ENCODE measurements around the gene COL5A1.

COL5A1 gene

GRCh38 chr9:134700636-134701350, 59.2 kb downstream of the COL5A1 start:
- TF ChIP-seq SIN3A (IDR thresholded peaks at IDR 0.05; ENCODE audit: borderline replicate concordance, insufficient read depth, low read length) (no peak), POLR2AphosphoS5 (IDR thresholded peaks at IDR 0.05; ENCODE audit: low read depth, low read length) (no peak), REST (IDR thresholded peaks at IDR 0.05; ENCODE audit: insufficient read depth in 1 of 2, low read depth in 2 of 2, low read length in 2 of 2) (no peak), FOXP2 (optimal IDR thresholded peaks at IDR 0.05; ENCODE audit: borderline replicate concordance, extremely low read depth, extremely low read length, insufficient read depth) (no peak), TAF1 (IDR thresholded peaks at IDR 0.05; ENCODE audit: borderline replicate concordance, insufficient read depth, low read length) (no peak)

DNA sequence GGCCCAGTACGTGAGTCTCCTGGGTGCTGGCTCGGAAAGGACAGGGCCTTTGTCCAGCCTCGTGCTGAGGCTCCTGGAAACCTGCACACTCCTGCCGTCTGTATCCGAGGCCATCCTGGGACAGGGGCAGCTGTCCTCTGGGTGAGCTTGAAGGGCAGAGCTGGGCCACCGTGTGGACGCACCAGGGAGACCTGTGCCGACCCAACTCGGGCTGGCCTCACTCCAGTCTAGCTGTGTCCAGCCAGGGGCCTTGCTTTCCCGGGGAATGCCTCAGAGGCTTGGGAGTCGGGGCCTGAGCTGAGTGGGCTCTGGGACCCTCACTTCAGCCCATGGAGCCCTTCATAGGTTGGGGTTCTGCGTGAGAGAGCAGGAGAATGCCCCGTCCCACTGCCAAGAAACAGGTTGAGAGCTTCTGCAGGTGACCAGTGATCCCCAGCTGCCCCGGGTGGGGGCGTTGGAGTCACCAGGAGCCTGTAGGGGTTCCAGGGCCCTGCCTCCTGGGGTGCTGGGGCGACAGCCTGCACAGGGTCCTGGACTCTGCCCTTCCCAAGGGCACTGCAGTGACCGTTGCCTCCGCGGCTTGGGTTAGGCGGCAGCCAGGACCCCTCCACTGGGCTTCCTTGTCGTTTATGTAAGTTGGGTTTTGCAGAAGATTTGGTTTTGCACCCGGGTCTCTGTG, 60.1 kb downstream of the COL5A1 start:
- no peak for TF ChIP-seq TAF1 (IDR thresholded peaks at IDR 0.05; ENCODE audit: borderline replicate concordance, insufficient read depth, low read length)
- no peak for TF ChIP-seq POLR2AphosphoS5 (IDR thresholded peaks at IDR 0.05; ENCODE audit: low read depth, low read length)
- TF ChIP-seq FOXP2 (optimal IDR thresholded peaks at IDR 0.05; ENCODE audit: borderline replicate concordance, extremely low read depth, extremely low read length, insufficient read depth), result no peak
- TF ChIP-seq REST (IDR thresholded peaks at IDR 0.05; ENCODE audit: insufficient read depth in 1 of 2, low read depth in 2 of 2, low read length in 2 of 2), result no peak
- TF ChIP-seq SIN3A (IDR thresholded peaks at IDR 0.05; ENCODE audit: borderline replicate concordance, insufficient read depth, low read length), result no peak

DNA sequence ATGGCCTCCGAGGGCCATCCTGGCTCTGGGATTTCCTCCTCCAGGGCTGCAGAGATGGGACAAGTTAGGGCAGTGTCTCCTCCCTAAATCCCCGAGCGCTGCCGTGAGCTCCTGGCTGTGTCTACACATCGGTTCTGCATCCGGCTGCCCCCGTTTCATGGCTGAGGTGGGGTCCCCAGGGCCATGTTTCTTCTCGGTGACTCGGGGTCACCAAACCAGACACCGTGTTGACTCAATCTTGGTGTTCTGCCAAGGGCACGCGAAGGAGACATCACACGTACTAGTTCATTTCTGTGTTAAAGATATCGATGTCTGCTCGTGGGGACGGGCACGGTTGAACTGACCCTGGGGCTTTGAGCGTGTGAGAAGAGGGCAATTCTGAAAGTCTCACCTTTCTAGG, 60.7 kb downstream of the COL5A1 start:
- no peak for TF ChIP-seq FOXP2 (optimal IDR thresholded peaks at IDR 0.05; ENCODE audit: borderline replicate concordance, extremely low read depth, extremely low read length, insufficient read depth)
- no peak for TF ChIP-seq SIN3A (IDR thresholded peaks at IDR 0.05; ENCODE audit: borderline replicate concordance, insufficient read depth, low read length)
- TF ChIP-seq TAF1 (IDR thresholded peaks at IDR 0.05; ENCODE audit: borderline replicate concordance, insufficient read depth, low read length), result no peak
- no peak for TF ChIP-seq REST (IDR thresholded peaks at IDR 0.05; ENCODE audit: insufficient read depth in 1 of 2, low read depth in 2 of 2, low read length in 2 of 2)
- no peak for TF ChIP-seq POLR2AphosphoS5 (IDR thresholded peaks at IDR 0.05; ENCODE audit: low read depth, low read length)

- TF ChIP-seq TAF1 (IDR thresholded peaks at IDR 0.05; ENCODE audit: borderline replicate concordance, insufficient read depth, low read length) (no peak), POLR2AphosphoS5 (IDR thresholded peaks at IDR 0.05; ENCODE audit: low read depth, low read length) (no peak), REST (IDR thresholded peaks at IDR 0.05; ENCODE audit: insufficient read depth in 1 of 2, low read depth in 2 of 2, low read length in 2 of 2) (no peak), FOXP2 (optimal IDR thresholded peaks at IDR 0.05; ENCODE audit: borderline replicate concordance, extremely low read depth, extremely low read length, insufficient read depth) (no peak), SIN3A (IDR thresholded peaks at IDR 0.05; ENCODE audit: borderline replicate concordance, insufficient read depth, low read length) (no peak)
These were observed 62.9 kb downstream of the COL5A1 start for GRCh38 chr9:134704498-134704897.

Data from PFSK-1 (cell line).